Hematopoietic multipotent progenitor cell treated with erythropoietin and hydrocortisone succinate and interleukin-3 and kit ligand, for 4 days (in vitro differentiated cells): Measurements from ENCODE around the gene RPH3AL.

Experiments
- DNase-seq: peaks from one replicate; pipeline ENCODE4 v3.0.0-alpha.2; 2015

RPH3AL gene

GRCh38 chr17:194828-195602, 157.6 kb downstream of the RPH3AL start:
- peak; percentile 48 for DNase-seq

GRCh38 chr17:193841-194806, 158.5 kb downstream of the RPH3AL start:
- DNase-seq = no peak

- no peak for DNase-seq
Observed at GRCh38 chr17:193426-193810, 159.2 kb downstream of the RPH3AL start.

GRCh38 chr17:192666-193425, 159.8 kb downstream of the RPH3AL start:
- no peak for DNase-seq

- no peak for DNase-seq
Observed at GRCh38 chr17:189444-189843, 163.2 kb downstream of the RPH3AL start.

GRCh38 chr17:187130-187529, 165.5 kb downstream of the RPH3AL start:
- DNase-seq = no peak

- no peak for DNase-seq
Observed at GRCh38 chr17:185445-186138, 167.0 kb downstream of the RPH3AL start.

GRCh38 chr17:183021-183420, 169.6 kb downstream of the RPH3AL start:
- DNase-seq = no peak

GRCh38 chr17:182050-182751, 170.4 kb downstream of the RPH3AL start:
- DNase-seq = no peak

GRCh38 chr17:181245-182049, 171.2 kb downstream of the RPH3AL start, which contains the start of gene DOC2B:
TSS of gene DOC2B (minus strand) at chr17:181650. CDS start at chr17:181479, 171 bp downstream.
- peak; percentile 39 for DNase-seq

GRCh38 chr17:180381-181244, 172.0 kb downstream of the RPH3AL start:
- DNase-seq = no peak

- DNase-seq = no peak
Observed at GRCh38 chr17:179781-180380, 172.7 kb downstream of the RPH3AL start.

- DNase-seq = peak; percentile 77
Observed at GRCh38 chr17:179066-179432, 173.6 kb downstream of the RPH3AL start.

GRCh38 chr17:178292-179065, 174.1 kb downstream of the RPH3AL start:
- DNase-seq = no peak

- no peak for DNase-seq
Observed at GRCh38 chr17:177762-178161, 174.8 kb downstream of the RPH3AL start.

- DNase-seq = no peak
Observed at GRCh38 chr17:177155-177554, 175.5 kb downstream of the RPH3AL start.

- DNase-seq = no peak
Observed at GRCh38 chr17:173166-173911, 179.3 kb downstream of the RPH3AL start.

GRCh38 chr17:172401-172800, 180.2 kb downstream of the RPH3AL start:
- DNase-seq = no peak
